Measurements from ENCODE around the gene ERVFRD-1.

GRCh38 chr6:11126876-11127275 lies 15.4 kb upstream of the ERVFRD-1 start:
- no peak for TF ChIP-seq ZNF18 (tag by site-specific recombination; IDR thresholded peaks at IDR 0.05)
- no peak for TF ChIP-seq CTCF (tag by site-specific recombination; IDR thresholded peaks at IDR 0.05)
- no peak for TF ChIP-seq REST (tag by site-specific recombination; IDR thresholded peaks at IDR 0.05)
- no peak for TF ChIP-seq ZNF747 (tag by site-specific recombination; IDR thresholded peaks at IDR 0.05)
- TF ChIP-seq PRDM10 (tag by site-specific recombination; IDR thresholded peaks at IDR 0.05), result no peak
- TF ChIP-seq ZNF341 (tag by site-specific recombination; IDR thresholded peaks at IDR 0.05; ENCODE audit: low read depth), result no peak
- TF ChIP-seq TCF7L2 (IDR thresholded peaks at IDR 0.05; ENCODE audit: borderline replicate concordance, low read depth, low read length), result no peak
- TF ChIP-seq ZNF792 (tag by site-specific recombination; IDR thresholded peaks at IDR 0.05), result no peak
- no peak for TF ChIP-seq ZNF571 (tag by site-specific recombination; IDR thresholded peaks at IDR 0.05)
- TF ChIP-seq ZBTB49 (tag by site-specific recombination; IDR thresholded peaks at IDR 0.05; ENCODE audit: low read depth), result no peak
- no peak for TF ChIP-seq ZNF660 (tag by site-specific recombination; IDR thresholded peaks at IDR 0.05)
- no peak for TF ChIP-seq ZNF140 (tag by site-specific recombination; IDR thresholded peaks at IDR 0.05)
- no peak for TF ChIP-seq PATZ1 (tag by site-specific recombination; IDR thresholded peaks at IDR 0.05)
- TF ChIP-seq ZBTB11 (tag by site-specific recombination; conservative IDR thresholded peaks at IDR 0.05; ENCODE audit: low read depth), result no peak
